ENCODE results near the gene PLCB2.

Gene PLCB2

GRCh38 chr15:40283615-40284300 lies 24.0 kb downstream of the PLCB2 start:
- DNase-seq (ENCODE audit: low spot score), result no peak

- DNase-seq (ENCODE audit: low spot score), result no peak
Observed at GRCh38 chr15:40282869-40283614, 24.7 kb downstream of the PLCB2 start, which contains the start of gene ANKRD63. Gene ANKRD63 (minus strand): TSS chr15:40283064. CDS start chr15:40282586, 478 bp downstream.

- DNase-seq (ENCODE audit: low spot score), result peak; percentile 84
Observed at GRCh38 chr15:40282147-40282868, 25.4 kb downstream of the PLCB2 start.

GRCh38 chr15:40281801-40282146 lies 26.0 kb downstream of the PLCB2 start:
- DNase-seq (ENCODE audit: low spot score), result no peak

GRCh38 chr15:40281057-40281800 lies 26.5 kb downstream of the PLCB2 start:
- DNase-seq (ENCODE audit: low spot score), result no peak

- no peak for DNase-seq (ENCODE audit: low spot score)
Observed at GRCh38 chr15:40280260-40281056, 27.3 kb downstream of the PLCB2 start.

- DNase-seq (ENCODE audit: low spot score), result peak; percentile 85
Observed at GRCh38 chr15:40279437-40280141, 28.1 kb downstream of the PLCB2 start.

GRCh38 chr15:40278026-40278425 lies 29.7 kb downstream of the PLCB2 start:
- DNase-seq (ENCODE audit: low spot score), result no peak

GRCh38 chr15:40277471-40277870 lies 30.3 kb downstream of the PLCB2 start:
- DNase-seq (ENCODE audit: low spot score), result no peak

- no peak for DNase-seq (ENCODE audit: low spot score)
Observed at GRCh38 chr15:40276927-40277326, 30.8 kb downstream of the PLCB2 start.

GRCh38 chr15:40275954-40276353 lies 31.8 kb downstream of the PLCB2 start:
- DNase-seq (ENCODE audit: low spot score), result no peak

GRCh38 chr15:40275523-40275922 lies 32.2 kb downstream of the PLCB2 start:
- no peak for DNase-seq (ENCODE audit: low spot score)

GRCh38 chr15:40274350-40275274 lies 33.1 kb downstream of the PLCB2 start:
- peak; percentile 80 for DNase-seq (ENCODE audit: low spot score)

- no peak for DNase-seq (ENCODE audit: low spot score)
Observed at GRCh38 chr15:40273428-40273827, 34.3 kb downstream of the PLCB2 start.

- no peak for DNase-seq (ENCODE audit: low spot score)
Observed at GRCh38 chr15:40272485-40273056, 35.2 kb downstream of the PLCB2 start.

- no peak for DNase-seq (ENCODE audit: low spot score)
Observed at GRCh38 chr15:40271685-40272484, 35.9 kb downstream of the PLCB2 start.

- DNase-seq (ENCODE audit: low spot score), result no peak
Observed at GRCh38 chr15:40270246-40270995, 37.3 kb downstream of the PLCB2 start.

GRCh38 chr15:40269604-40270003 lies 38.1 kb downstream of the PLCB2 start:
- no peak for DNase-seq (ENCODE audit: low spot score)
